Dendritic cell treated with granulocyte-macrophage colony-stimulating factor and Interleukin-4, amounts not matched to agents 40 ng/mL and 50 ng/mL, for 4 days (primary cell): ENCODE data around the gene SF3B2.
A peak's percentile ranks its signal among the peaks of the same experiment; 100 is the strongest.
"Not testable (repeated sequence)": the region's sequence is repeated elsewhere in the genome, so short reads cannot be mapped to it uniquely, and the experiment has no call there.

Experiments
- H3K27ac Mint-ChIP-seq: one replicate; pipeline ENCODE4 v1.8.0; 2022; ENCODE audit warnings: mild to moderate bottlenecking, mixed read lengths
- H3K27me3 Mint-ChIP-seq: one replicate; pipeline ENCODE4 v1.8.0; 2022; ENCODE audit warnings: mild to moderate bottlenecking, mixed read lengths
- H3K36me3 Mint-ChIP-seq: one replicate; pipeline ENCODE4 v1.8.0; 2022; ENCODE audit warnings: low read depth, mixed read lengths
- H3K4me1 Mint-ChIP-seq: one replicate; pipeline ENCODE4 v1.8.0; 2022; ENCODE audit warnings: low read depth, mixed read lengths
- H3K4me3 Mint-ChIP-seq: one replicate; pipeline ENCODE4 v1.8.0; 2022; ENCODE audit warnings: mild to moderate bottlenecking, moderate library complexity, mixed read lengths
- H3K9me3 Mint-ChIP-seq: one replicate; pipeline ENCODE4 v1.8.0; 2022; ENCODE audit warnings: mixed read lengths
- intact Hi-C: fragments of 100-400 bp; cut with micrococcal nuclease; formaldehyde crosslinking; loops from one replicate; pipeline ENCODE4 v1.15.0; 2022

SF3B2 gene

GRCh38 chr11:66068923-66069714 is 17.0 kb downstream of the SF3B2 start:
- Mint-ChIP-seq H3K27ac (peak overlapping the region; percentile 96), H3K4me1 (peaks cover 64% of the 10 kb centered on the region), H3K9me3 (no peaks in the 10 kb centered on the region), H3K27me3 (no peaks in the 10 kb centered on the region), H3K4me3 (peak overlapping the region; percentile 76), H3K36me3 (peaks cover 82% of the 10 kb centered on the region)
- intact Hi-C loops = loop anchor here (2.0 to 10.0 kb wide), 3 partner anchors 58 to 66 kb away; partner anchors contain the start of genes BANF1 and EIF1AD

DNA sequence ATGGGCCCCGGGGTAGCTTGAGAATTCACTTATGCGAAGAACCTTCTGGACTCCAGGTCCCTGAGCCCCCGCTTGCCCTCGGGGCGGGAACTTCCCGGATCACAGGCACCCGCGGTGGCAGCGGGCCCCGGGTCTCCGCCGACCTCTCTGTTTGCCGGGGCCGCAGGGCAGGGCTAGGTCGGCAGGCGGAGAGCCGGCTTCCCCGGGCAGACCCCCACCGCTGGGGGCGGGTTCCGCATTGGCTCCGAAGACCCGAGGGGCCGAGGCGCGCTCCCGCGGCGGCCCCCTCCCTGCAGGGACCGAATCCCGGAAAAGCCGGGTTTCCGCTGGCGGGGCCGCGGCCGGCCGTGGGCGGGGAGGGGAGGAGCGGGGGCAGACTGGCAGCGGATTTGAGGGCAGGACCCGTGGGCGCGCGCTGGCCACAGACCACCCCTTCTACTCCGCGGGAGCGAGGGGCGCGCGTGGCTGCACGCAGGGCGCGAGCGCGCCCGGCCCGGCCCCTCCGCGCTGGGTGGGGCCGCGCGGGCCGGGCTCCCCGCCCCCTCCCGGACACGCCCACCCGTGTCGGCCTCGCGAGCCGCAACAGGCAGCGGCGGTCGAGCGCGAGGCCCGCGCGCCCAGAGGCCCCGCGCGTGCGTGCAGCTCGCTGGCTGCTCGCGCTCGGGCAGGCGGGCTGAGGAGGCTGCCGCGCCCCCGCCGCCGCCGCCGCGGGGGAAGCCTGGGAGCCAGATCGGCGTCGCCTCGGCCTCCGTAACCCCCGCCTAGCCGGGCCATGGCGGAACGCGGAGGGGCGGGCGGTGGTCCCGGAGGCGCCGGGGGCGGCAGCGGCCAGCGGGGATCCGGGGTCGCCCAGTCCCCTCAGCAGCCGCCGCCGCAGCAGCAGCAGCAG is 17.8 kb downstream of the SF3B2 start, which contains the start of gene PACS1:
PACS1 (plus strand) TSS at position 558 of the 889 bp plus-strand sequence; CDS start at position 773, 215 bp downstream.
- H3K4me1 Mint-ChIP-seq = peaks cover 63% of the 10 kb centered on the region
- intact Hi-C loops = loop anchor here (2.0 to 10.0 kb wide), 3 partner anchors 57 to 65 kb away; partner anchors contain the start of genes BANF1 and EIF1AD
- H3K9me3 Mint-ChIP-seq = no peaks in the 10 kb centered on the region
- peak within 1 kb of the TSS; percentile 89 for H3K4me3 Mint-ChIP-seq
- H3K27me3 Mint-ChIP-seq = no peaks in the 10 kb centered on the region
- H3K36me3 Mint-ChIP-seq = peaks cover 82% of the 10 kb centered on the region
- peak within 1 kb of the TSS; percentile 96 for H3K27ac Mint-ChIP-seq

DNA sequence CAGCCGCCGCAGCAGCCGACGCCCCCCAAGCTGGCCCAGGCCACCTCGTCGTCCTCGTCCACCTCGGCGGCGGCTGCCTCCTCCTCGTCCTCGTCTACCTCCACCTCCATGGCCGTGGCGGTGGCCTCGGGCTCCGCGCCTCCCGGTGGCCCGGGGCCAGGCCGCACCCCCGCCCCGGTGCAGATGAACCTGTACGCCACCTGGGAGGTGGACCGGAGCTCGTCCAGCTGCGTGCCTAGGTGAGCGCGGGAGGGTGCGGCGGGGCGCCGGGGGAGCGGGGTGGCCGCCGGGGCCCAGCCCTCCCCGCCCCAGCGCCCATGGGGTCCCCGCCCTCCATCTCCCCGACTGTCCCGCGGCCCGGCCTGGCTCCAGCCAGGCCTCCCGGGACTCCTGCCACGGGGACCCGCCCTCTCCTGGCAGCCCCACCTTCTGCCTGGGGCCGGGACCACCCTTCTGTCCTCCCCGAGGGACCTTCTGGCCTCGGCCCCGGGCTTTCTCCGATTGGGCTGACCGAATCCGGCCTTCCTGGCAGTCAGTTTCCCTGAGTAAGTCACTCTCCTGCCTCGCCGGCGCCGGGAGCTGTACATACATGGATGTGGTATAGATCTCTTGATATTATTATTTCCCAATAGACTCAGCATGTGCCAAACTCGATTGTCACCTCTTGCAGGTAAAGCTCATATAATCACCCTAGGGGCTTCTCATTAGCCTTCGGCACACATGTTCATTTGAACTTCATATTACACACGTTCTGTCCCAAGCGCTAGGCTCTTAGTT is 18.6 kb downstream of the SF3B2 start:
- Mint-ChIP-seq H3K4me3 (peak overlapping the region; percentile 89), H3K4me1 (peaks cover 63% of the 10 kb centered on the region), H3K27ac (peak overlapping the region; percentile 83), H3K9me3 (no peaks in the 10 kb centered on the region), H3K36me3 (peaks cover 80% of the 10 kb centered on the region), H3K27me3 (no peaks in the 10 kb centered on the region)
- intact Hi-C loops = no loop called here

DNA sequence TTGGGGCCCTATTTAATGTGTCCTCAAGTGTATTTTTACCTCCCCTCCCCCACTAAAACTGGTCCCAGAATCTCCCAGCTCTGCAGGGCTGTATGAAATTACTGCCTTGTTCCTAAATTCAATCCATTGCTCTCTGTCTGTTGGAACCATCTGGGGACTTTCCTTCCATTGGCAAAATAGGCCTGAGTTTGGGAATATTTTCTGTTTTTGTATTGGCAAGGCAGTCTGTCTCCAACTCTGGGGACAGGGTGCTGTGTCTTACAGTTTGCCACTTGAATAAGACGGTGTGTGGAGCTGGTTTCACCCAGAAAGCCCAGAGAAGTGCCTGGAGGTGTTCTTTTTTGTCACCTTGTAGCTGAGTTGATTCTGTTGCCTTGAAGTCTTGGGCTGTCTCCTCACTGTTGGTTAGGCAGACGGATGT is 19.2 kb downstream of the SF3B2 start:
- Mint-ChIP-seq H3K27me3 (no peaks in the 10 kb centered on the region), H3K9me3 (no peaks in the 10 kb centered on the region), H3K4me3 (peak overlapping the region; percentile 89), H3K4me1 (peaks cover 57% of the 10 kb centered on the region), H3K27ac (peak overlapping the region; percentile 83), H3K36me3 (peaks cover 80% of the 10 kb centered on the region)
- intact Hi-C loops = no loop called here

- peaks cover 50% of the 10 kb centered on the region for H3K4me1 Mint-ChIP-seq
- peak overlapping the region; percentile 2 for H3K4me3 Mint-ChIP-seq
- peaks cover 77% of the 10 kb centered on the region for H3K36me3 Mint-ChIP-seq
- H3K27me3 Mint-ChIP-seq = no peaks in the 10 kb centered on the region
- intact Hi-C loops = no loop called here
- H3K27ac Mint-ChIP-seq = no peak overlapping the region
- no peaks in the 10 kb centered on the region for H3K9me3 Mint-ChIP-seq
Measured at GRCh38 chr11:66072081-66072480, 19.9 kb downstream of the SF3B2 start.

- Mint-ChIP-seq H3K27me3 (no peaks in the 10 kb centered on the region), H3K4me1 (peaks cover 49% of the 10 kb centered on the region), H3K36me3 (peaks cover 77% of the 10 kb centered on the region), H3K9me3 (no peaks in the 10 kb centered on the region), H3K4me3 (no peak overlapping the region), H3K27ac (no peak overlapping the region)
- intact Hi-C loops = no loop called here
Measured at GRCh38 chr11:66072518-66072917, 20.4 kb downstream of the SF3B2 start.

GRCh38 chr11:66073669-66074068 is 21.5 kb downstream of the SF3B2 start:
- H3K9me3 Mint-ChIP-seq = no peaks in the 10 kb centered on the region
- no peak overlapping the region for H3K4me3 Mint-ChIP-seq
- peaks cover 49% of the 10 kb centered on the region for H3K4me1 Mint-ChIP-seq
- intact Hi-C loops = no loop called here
- H3K27me3 Mint-ChIP-seq = no peaks in the 10 kb centered on the region
- peaks cover 76% of the 10 kb centered on the region for H3K36me3 Mint-ChIP-seq
- H3K27ac Mint-ChIP-seq = no peak overlapping the region

- Mint-ChIP-seq H3K27ac (no peak overlapping the region), H3K4me3 (no peak overlapping the region), H3K9me3 (no peaks in the 10 kb centered on the region), H3K27me3 (no peaks in the 10 kb centered on the region), H3K36me3 (peaks cover 74% of the 10 kb centered on the region), H3K4me1 (peaks cover 55% of the 10 kb centered on the region)
- intact Hi-C loops = no loop called here
Measured at GRCh38 chr11:66075273-66075672, 23.1 kb downstream of the SF3B2 start.

DNA sequence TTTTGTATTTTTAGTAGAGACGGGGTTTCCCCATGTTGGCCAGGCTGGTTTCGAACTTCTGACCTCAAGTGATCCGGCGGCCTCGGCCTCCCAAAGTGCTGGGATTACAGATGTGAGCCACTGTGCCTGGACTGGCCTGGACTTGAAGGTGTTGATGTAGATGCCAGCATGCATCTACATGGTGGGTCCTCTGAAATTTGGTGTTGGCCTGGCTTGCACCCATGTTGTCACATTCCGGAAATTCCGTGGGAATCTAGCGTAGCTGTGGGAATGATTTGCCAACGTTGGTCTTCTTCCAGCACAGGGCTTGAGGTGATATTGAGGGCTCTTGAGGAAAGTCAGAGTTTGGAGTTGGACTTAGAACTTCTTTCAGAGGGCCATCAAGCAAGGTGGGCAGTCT is 24.4 kb downstream of the SF3B2 start:
- peaks cover 66% of the 10 kb centered on the region for H3K36me3 Mint-ChIP-seq

GRCh38 chr11:66077927-66078326 is 25.8 kb downstream of the SF3B2 start:
- Mint-ChIP-seq H3K27me3 (no peaks in the 10 kb centered on the region), H3K36me3 (peaks cover 57% of the 10 kb centered on the region), H3K27ac (peak overlapping the region; percentile 64), H3K4me3 (no peak overlapping the region), H3K4me1 (peaks cover 54% of the 10 kb centered on the region), H3K9me3 (no peaks in the 10 kb centered on the region)
- intact Hi-C loops = no loop called here

More for the DNA sequence above, 24.4 kb downstream of the SF3B2 start:
- intact Hi-C loops = no loop called here
- Mint-ChIP-seq H3K27ac (no peak overlapping the region), H3K9me3 (no peaks in the 10 kb centered on the region), H3K27me3 (no peaks in the 10 kb centered on the region), H3K4me1 (peaks cover 61% of the 10 kb centered on the region), H3K4me3 (no peak overlapping the region)

- H3K36me3 Mint-ChIP-seq = peaks cover 49% of the 10 kb centered on the region
- H3K27me3 Mint-ChIP-seq, H3K9me3 Mint-ChIP-seq, H3K4me3 Mint-ChIP-seq, intact Hi-C loops: not testable (repeated sequence)
- H3K4me1 Mint-ChIP-seq = peaks cover 55% of the 10 kb centered on the region
- peak overlapping the region; percentile 64 for H3K27ac Mint-ChIP-seq
Measured at GRCh38 chr11:66078949-66079348, 26.8 kb downstream of the SF3B2 start.

GRCh38 chr11:66080055-66080817 is 28.1 kb downstream of the SF3B2 start:
- Mint-ChIP-seq H3K27ac (peak overlapping the region; percentile 84), H3K36me3 (peaks cover 36% of the 10 kb centered on the region), H3K27me3 (no peaks in the 10 kb centered on the region), H3K4me1 (peaks cover 62% of the 10 kb centered on the region), H3K9me3 (no peaks in the 10 kb centered on the region), H3K4me3 (no peak overlapping the region)
- intact Hi-C loops = loop anchor here (5.0 kb wide), 1 partner anchor 47 kb away; no protein-coding TSS in a partner anchor

GRCh38 chr11:66081505-66081904 is 29.3 kb downstream of the SF3B2 start:
- Mint-ChIP-seq H3K27ac (peak overlapping the region; percentile 84), H3K27me3 (no peaks in the 10 kb centered on the region), H3K4me1 (peaks cover 62% of the 10 kb centered on the region), H3K36me3 (peaks cover 26% of the 10 kb centered on the region), H3K4me3 (peak overlapping the region; percentile 44), H3K9me3 (no peaks in the 10 kb centered on the region)
- intact Hi-C loops = loop anchor here (5.0 kb wide), 1 partner anchor 46 kb away; no protein-coding TSS in a partner anchor
